ENCODE data around the gene MKLN1.

DNA sequence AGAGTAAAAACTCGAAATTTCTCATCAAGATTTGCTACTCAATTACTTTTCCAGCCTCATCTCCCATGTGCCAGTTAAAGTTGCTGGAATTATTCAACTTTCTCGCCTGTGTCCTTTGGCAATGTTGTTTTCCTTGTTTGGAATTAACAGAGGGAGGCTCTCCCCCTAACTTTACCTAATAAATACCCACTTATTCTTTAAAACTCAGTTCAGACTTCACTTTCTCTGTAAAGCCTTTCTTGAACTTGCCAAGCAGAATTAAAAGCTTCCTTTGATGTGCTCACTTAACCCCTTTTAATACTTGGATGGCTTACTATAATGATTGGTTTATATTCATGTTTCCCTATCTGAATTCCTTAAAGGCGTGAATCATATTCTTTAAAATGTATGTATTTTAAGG, 104.1 kb downstream of the MKLN1 start:
- no peak for TF ChIP-seq POLR2A (IDR thresholded peaks at IDR 0.05; ENCODE audit: low read depth, low read length)
- TF ChIP-seq POLR2AphosphoS5 (IDR thresholded peaks at IDR 0.05; ENCODE audit: low read depth, low read length): no peak

Data from GM12892 (cell line).